K562 (cell line): ENCODE data around the gene MYO1A. TPM values are rescaled to one million over a fixed set of nuclear protein-coding genes. Genes with fewer than 3 reads are reported as not detected.

Source experiments
- FOXM1 ChIP-seq, 2 experiments: fragments of 450-650 bp in 1 of 2; sonication (generic) in 1 of 2; formaldehyde crosslinking in 1 of 2; IDR thresholded peaks; 2 replicates each; pipeline versions ENCODE4 v1.6.1 to v1.9.0; 2017 to 2022; ENCODE audit warnings: low read depth in 2 of 2, mild to moderate bottlenecking in 2 of 2, missing genetic modification reagents in 1 of 2, moderate library complexity in 1 of 2
- ILF3 ChIP-seq: fragments of 450-650 bp; IDR thresholded peaks from 2 replicates; pipeline ENCODE4 v1.6.1; 2018; ENCODE audit warnings: antibody characterized with exemption, mild to moderate bottlenecking, moderate library complexity, borderline replicate concordance
- RBM22 ChIP-seq: fragments of 200-400 bp; formaldehyde crosslinking; IDR thresholded peaks from 2 replicates; pipeline ENCODE4 v1.6.1; 2018; ENCODE audit warnings: low read length, low read depth; ENCODE audit not compliant: poor library complexity, severe bottlenecking
- ZNF124 ChIP-seq: sonication (generic); formaldehyde crosslinking; IDR thresholded peaks from 2 replicates; pipeline ENCODE4 v1.8.1; 2022; ENCODE audit warnings: missing genetic modification reagents
- polyA plus RNA-seq, 8 experiments: library from polyadenylated mRNA; depleted of rRNA in 4 of 8; stranded (reverse) in 5 of 8; unstranded in 3 of 8; fragments of >200 nt; fragmentation: Nextera tagmentation in 2 of 8; fragmentation: Illumina TruSeq in 1 of 8; extraction: Ambion mirVana in 2 of 8; extraction: Trizol in 1 of 8; gene quantifications; 2 replicates each; pipeline versions ENCODE4 v1.2.1 to v1.2.3, GENCODE V29; 2011 to 2014; ENCODE audit warnings: inconsistent platforms in 1 of 8, missing spikeins in 1 of 8
- total RNA-seq, 7 experiments: library from RNA; depleted of rRNA in 6 of 7; stranded (reverse); fragments of >200 nt in 6 of 7; fragmentation: Illumina TruSeq in 2 of 7; extraction: Trizol in 2 of 7; gene quantifications; 2 replicates each; pipeline versions ENCODE4 v1.2.1 to v1.2.3, GENCODE V29; 2011 to 2021; ENCODE audit warnings: low replicate concordance in 1 of 7
- TF ChIP-seq, protein P1 (sequence below): fragments of 450-650 bp; IDR thresholded peaks from 2 replicates; pipeline ENCODE4 v1.6.1; 2016; ENCODE audit warnings: low read depth
- TF ChIP-seq, protein P2 (sequence below): fragments of 250-450 bp; sonication (Bioruptor Pico); IDR thresholded peaks from 2 replicates; pipeline ENCODE4 v1.9.0; 2021; ENCODE audit warnings: mild to moderate bottlenecking, inconsistent platforms
- TF ChIP-seq, protein P3 (sequence below): fragments of 250-450 bp; sonication (Bioruptor Pico); IDR thresholded peaks from 2 replicates; pipeline ENCODE4 v1.4.0; 2020

MYO1A gene
- total and polyA plus RNA-seq, 9 of the 15 experiments (the other 6 are each of a cell fraction or from before 2014, with no cell fraction given): 0.03 to 0.29 (median 0.14) TPM; not detected in 2

DNA sequence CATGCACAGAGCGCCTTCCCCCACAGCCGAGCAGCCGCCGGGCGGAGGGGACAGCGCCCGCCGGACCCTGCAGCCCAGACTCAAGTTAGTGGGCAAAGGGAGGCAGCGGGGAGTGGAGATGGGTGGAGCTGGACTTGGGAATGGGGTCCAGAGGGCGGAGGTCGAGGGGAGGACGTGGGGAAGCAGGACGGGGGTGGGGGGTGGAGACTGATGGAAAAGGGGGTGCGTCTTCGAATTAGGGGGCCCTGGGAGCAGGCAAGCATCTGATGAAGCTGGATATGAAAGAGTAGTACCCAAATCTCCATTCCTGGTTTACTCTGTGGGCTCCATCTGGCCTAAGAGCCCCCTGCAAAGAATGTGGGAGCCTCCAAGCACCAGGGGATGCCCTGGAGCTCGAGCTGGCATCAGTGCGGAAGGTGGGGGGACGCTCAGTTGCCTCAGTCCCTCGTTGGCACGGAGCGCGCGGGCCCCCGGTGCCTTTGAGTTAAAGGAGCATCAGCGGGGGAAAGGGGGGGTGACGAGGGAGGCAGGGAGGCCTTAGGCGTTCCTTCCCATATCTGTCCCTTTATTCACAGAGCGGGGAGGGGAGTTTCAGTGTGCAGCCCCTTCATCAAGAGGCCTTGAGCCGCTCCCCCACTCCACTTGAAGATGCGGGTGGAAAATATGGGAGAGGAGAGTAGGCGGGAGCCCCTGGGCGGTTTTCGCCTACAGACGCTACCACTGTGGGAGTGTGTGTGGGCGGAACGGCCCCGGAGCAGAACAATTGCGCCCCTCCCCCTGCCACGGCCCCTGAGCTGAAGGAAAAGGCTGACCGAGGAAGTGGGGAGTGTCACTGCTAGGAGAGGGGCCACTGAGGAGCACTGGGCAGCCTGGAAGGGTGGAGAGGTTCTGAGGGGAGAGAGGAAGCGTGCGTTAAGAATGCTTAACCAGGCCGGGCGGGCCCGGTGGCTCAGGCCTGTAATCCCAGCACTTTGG lies 39.6 kb upstream of the MYO1A start (continued):
- TF ChIP-seq, protein P1, sequence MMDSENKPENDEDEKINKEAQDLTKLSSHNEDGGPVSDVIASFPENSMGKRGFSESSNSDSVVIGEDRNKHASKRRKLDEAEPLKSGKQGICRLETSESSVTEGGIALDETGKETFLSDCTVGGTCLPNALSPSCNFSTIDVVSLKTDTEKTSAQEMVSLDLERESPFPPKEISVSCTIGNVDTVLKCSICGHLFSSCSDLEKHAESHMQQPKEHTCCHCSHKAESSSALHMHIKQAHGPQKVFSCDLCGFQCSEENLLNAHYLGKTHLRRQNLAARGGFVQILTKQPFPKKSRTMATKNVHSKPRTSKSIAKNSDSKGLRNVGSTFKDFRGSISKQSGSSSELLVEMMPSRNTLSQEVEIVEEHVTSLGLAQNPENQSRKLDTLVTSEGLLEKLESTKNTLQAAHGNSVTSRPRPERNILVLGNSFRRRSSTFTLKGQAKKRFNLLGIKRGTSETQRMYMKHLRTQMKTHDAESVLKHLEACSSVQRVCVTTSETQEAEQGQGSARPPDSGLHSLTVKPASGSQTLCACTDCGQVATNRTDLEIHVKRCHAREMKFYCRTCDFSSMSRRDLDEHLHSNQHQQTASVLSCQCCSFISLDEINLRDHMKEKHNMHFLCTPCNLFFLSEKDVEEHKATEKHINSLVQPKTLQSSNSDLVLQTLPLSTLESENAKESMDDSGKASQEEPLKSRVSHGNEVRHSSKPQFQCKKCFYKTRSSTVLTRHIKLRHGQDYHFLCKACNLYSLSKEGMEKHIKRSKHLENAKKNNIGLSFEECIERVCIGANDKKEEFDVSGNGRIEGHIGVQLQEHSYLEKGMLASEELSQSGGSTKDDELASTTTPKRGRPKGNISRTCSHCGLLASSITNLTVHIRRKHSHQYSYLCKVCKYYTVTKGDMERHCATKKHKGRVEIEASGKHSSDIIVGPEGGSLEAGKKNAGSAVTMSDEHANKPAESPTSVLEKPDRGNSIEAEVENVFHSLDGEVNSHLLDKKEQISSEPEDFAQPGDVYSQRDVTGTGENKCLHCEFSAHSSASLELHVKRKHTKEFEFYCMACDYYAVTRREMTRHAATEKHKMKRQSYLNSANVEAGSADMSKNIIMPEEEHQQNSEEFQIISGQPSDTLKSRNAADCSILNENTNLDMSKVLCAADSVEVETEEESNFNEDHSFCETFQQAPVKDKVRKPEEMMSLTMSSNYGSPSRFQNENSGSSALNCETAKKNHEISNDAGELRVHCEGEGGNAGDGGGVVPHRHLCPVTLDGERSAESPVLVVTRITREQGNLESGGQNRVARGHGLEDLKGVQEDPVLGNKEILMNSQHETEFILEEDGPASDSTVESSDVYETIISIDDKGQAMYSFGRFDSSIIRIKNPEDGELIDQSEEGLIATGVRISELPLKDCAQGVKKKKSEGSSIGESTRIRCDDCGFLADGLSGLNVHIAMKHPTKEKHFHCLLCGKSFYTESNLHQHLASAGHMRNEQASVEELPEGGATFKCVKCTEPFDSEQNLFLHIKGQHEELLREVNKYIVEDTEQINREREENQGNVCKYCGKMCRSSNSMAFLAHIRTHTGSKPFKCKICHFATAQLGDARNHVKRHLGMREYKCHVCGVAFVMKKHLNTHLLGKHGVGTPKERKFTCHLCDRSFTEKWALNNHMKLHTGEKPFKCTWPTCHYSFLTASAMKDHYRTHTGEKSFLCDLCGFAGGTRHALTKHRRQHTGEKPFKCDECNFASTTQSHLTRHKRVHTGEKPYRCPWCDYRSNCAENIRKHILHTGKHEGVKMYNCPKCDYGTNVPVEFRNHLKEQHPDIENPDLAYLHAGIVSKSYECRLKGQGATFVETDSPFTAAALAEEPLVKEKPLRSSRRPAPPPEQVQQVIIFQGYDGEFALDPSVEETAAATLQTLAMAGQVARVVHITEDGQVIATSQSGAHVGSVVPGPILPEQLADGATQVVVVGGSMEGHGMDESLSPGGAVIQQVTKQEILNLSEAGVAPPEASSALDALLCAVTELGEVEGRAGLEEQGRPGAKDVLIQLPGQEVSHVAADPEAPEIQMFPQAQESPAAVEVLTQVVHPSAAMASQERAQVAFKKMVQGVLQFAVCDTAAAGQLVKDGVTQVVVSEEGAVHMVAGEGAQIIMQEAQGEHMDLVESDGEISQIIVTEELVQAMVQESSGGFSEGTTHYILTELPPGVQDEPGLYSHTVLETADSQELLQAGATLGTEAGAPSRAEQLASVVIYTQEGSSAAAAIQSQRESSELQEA: no peak
- no peak for TF ChIP-seq RBM22
- TF ChIP-seq ILF3: no peak
- TF ChIP-seq ZNF124 (CRISPR knock-in tag): no peak
- TF ChIP-seq, protein P2, sequence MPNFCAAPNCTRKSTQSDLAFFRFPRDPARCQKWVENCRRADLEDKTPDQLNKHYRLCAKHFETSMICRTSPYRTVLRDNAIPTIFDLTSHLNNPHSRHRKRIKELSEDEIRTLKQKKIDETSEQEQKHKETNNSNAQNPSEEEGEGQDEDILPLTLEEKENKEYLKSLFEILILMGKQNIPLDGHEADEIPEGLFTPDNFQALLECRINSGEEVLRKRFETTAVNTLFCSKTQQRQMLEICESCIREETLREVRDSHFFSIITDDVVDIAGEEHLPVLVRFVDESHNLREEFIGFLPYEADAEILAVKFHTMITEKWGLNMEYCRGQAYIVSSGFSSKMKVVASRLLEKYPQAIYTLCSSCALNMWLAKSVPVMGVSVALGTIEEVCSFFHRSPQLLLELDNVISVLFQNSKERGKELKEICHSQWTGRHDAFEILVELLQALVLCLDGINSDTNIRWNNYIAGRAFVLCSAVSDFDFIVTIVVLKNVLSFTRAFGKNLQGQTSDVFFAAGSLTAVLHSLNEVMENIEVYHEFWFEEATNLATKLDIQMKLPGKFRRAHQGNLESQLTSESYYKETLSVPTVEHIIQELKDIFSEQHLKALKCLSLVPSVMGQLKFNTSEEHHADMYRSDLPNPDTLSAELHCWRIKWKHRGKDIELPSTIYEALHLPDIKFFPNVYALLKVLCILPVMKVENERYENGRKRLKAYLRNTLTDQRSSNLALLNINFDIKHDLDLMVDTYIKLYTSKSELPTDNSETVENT (CRISPR knock-in tag): no peak
- TF ChIP-seq FOXM1 (IDR thresholded peaks at IDR 0.05; ENCODE audit: low read depth): no peak
- TF ChIP-seq FOXM1 (CRISPR knock-in tag; IDR thresholded peaks at IDR 0.05; ENCODE audit: low read depth): no peak
- TF ChIP-seq, protein P3, sequence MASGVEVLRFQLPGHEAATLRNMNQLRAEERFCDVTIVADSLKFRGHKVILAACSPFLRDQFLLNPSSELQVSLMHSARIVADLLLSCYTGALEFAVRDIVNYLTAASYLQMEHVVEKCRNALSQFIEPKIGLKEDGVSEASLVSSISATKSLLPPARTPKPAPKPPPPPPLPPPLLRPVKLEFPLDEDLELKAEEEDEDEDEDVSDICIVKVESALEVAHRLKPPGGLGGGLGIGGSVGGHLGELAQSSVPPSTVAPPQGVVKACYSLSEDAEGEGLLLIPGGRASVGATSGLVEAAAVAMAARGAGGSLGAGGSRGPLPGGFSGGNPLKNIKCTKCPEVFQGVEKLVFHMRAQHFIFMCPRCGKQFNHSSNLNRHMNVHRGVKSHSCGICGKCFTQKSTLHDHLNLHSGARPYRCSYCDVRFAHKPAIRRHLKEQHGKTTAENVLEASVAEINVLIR (CRISPR knock-in tag): no peak
